SH-SY5Y (cell line): ENCODE measurements around the gene THSD4.

Source experiments
- GATA2 ChIP-seq: IDR thresholded peaks from 2 replicates; pipeline ENCODE4 v1.6.1; 2011; ENCODE audit warnings: mild to moderate bottlenecking, low read depth, low read length
- GATA3 ChIP-seq: IDR thresholded peaks from 2 replicates; pipeline ENCODE4 v1.6.1; 2011; ENCODE audit warnings: low read depth, mild to moderate bottlenecking, low read length, moderate library complexity

Gene THSD4

DNA sequence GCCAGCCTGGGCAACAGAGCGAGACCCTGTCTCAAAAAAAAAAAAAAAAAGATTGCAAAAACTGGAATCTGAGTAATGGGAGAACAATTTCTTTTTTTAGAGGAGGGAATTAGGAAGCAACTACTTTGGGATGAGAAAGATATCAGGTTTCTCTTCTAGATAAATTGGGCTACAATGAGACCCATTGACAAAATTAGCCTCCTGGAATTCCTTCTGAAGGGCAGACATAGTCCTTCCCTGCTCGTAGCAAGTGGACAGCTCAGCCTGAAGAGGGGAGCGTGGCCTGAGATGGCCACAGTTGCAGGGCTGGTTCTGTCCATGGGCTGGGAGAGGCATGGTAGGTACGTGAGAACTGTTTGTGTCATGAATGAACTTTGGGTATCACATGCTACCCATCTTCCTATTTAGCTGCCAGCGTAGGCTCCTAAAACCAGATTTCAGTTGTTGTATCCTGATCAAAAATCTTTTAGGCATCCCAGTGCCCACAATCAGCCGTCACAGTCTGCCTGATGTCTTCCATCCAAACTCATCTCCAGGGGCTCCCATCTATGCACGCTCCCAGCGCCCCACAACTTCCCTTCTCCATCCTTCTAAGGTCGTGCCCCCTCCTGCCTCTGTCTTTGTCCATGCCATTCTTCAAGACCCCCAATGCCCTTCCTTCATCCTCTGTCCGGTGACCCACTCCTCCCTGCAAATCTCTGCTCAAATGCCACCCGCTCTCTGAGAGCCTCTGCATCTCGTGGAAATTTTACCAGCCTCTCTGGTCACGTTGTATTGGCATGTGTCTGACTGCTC, 603.0 kb downstream of the THSD4 start:
- no peak for TF ChIP-seq GATA3
- TF ChIP-seq GATA2, result no peak

DNA sequence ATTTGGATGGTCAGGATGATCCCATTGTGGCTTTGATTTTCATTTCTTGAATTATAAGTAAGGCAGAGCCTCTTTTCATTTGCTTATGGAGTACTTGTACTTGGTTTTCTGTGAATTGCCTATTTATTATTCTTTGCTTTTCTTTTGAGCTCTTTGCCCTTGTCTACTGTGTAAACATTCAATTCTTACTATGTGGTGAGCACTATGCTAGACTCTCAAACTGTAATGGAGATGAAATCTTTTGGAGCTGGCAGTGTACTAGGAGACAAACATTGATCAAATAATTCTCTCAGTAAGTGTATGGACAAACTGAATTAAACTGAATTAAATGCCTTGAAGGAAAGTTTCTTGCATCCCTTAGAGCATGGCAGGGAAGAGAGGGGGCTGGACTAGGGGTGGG, 608.1 kb downstream of the THSD4 start:
- no peak for TF ChIP-seq GATA3
- no peak for TF ChIP-seq GATA2

DNA sequence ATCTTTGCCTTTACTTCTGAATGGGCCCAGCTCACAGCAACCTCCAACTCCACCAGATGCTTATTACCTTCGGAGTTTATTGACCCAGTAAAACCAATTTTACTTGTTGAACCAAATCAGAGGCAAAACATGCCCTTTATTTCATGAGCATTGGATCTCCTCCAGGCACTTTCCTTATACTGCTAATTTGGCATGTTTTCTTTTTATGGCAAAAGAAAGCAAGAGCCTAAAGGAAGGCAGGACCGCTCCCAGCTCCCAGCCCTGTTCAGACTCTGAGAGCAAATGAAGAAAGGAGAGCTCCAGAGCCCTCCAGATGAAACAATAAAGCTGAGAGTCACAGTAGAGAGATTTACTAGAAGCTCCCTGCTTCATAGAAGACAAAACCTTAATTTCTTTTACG, 613.6 kb downstream of the THSD4 start:
- TF ChIP-seq GATA3 (no peak), GATA2 (no peak)

DNA sequence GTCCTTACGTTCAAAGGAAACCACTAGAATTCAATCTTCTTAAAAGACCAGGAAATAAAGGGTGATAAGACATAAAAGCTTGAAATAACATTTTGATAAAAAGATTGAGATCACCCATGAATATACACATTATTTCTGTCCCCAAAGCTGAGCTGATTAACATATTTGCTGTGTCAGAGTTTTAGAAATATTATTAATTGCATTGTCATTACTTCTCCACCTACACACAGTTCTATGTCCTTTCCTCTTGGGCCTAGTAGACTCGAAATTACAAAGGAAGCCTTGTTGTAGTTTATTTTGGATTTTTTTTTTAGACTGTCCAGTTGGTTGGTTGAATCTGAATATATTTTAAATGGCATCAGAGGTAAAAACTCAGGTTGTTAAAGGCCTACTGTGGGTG, 614.0 kb downstream of the THSD4 start:
- TF ChIP-seq GATA2 (no peak), GATA3 (no peak)

DNA sequence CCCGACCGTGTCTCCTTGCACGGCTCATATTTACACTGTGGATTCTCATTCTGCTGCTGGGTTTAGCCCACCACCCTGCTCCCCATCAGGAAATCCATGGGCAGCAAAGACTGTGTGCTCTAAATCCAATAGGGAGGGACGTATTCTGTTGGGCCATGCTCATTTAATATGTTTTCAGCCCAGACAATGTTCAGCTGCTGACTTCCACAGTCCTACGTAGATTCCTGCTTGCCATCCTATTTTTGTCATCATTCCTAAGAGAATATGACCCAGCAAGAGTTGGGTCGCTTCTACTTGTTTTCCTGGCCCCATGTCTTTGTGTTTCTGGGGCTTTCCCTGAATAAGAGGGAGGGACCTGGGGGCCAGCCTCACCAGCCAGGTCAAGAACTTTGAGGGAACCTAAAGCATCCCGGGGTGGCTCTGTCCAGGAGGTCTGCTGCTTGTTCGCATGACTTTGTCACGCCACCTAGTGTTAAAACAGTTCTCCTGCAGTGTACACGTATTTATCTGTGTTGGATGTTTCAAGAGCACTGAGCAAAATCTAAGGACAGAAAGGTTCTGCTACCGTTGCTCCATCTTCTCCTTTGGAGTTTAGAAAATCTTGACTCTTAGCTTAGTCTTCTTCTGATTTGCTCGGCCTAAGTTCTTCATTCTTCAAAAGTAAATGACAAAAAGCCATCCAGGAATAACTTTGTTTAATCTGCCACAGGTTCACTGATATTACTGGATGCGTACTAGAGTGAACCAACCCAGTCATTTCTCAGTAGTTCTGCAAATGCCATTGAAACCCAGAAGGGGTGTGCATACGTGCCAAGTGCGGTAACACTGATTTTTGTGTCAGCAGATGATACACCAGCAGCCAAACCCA, 615.2 kb downstream of the THSD4 start:
- TF ChIP-seq GATA2 (no peak), GATA3 (no peak)

DNA sequence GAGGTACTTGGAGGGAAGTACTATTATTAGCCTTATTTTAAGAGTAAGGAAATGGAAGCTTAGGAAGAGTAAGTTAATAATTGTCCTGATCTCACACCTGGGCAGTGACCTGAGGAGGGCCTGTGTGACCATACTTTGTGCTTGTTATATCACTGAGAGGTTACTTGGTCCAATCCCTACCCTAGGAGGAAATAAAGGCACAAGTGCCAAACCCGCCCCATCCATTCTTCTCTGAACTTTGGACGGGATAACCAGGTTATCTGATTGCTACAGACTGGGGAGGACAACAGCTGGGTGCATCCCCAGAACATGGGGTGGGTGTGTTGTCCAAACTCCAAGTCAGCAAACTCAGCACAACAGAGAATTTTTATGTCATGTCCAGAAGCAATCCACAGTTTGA, 617.4 kb downstream of the THSD4 start:
- TF ChIP-seq GATA3, result no peak
- TF ChIP-seq GATA2, result no peak

DNA sequence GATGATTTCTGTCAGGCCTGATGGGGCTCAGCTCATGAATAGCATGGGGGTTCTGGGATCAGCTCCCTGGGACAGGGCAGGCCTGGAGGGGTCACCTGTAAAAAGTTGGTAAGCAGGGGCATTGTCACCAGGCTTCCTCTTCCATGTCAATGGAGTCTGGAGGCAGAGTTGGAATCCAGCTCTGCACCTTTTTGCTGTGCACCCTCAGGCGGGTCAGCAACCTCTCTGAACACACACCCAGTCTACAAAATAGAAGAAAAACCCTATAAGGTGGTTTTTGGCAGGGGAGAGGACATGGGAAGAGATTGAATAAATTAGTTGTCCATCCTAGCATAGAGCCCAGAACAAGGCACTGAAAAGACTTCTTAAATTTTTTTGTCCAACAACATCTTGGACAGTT, 617.9 kb downstream of the THSD4 start:
- TF ChIP-seq GATA3, result no peak
- no peak for TF ChIP-seq GATA2

DNA sequence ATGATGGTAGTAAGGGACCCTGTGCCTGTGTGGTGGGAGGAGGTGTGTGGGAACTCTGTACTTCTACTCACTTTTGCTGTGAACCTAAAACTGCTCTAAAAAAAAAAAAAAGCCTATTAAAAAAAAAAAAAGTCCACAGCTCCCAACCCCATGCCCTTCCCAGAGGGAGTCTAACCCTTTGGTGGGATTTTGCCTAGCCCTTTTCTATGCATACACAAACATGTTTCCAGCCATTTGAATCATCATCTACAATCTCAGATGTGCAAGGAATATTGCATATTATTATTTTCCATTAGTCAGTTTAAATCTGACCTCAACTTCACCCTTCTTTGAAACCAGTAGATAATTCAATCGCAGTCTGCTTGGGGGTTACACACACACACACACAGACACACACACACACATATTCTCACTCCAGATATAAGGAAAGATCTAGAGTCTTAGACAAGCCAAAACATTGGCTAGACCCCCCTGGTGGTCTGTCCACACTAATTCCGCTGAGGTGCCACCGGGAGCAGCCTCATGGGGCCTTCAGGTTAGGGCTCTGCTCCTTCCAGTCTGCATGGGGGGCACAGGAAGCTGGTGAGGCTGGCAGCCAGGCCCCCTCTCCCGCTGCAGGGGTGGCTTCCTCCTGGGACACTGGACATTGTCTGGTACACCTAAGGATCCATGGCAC, 619.6 kb downstream of the THSD4 start:
- TF ChIP-seq GATA2 (no peak), GATA3 (no peak)

DNA sequence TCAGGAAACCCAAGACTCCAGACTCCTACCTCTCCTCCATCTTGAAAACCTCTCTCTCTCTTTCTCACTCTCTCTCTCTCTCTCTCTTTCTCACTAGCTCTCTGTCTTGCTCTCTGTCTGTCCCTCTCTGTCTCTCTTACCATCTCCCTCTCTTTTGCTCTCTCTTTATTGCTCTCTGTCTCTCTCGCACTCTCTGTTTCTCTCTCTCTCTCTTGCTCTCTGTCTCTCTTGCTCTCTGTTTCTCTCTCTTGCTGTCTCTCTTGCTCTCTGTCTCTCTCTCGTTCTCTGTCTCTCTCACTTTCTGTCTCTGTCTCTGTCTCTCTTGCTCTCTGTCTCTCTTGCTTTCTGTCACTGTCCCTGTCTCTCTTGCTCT, 620.1 kb downstream of the THSD4 start:
- TF ChIP-seq GATA2, result no peak
- TF ChIP-seq GATA3, result no peak

DNA sequence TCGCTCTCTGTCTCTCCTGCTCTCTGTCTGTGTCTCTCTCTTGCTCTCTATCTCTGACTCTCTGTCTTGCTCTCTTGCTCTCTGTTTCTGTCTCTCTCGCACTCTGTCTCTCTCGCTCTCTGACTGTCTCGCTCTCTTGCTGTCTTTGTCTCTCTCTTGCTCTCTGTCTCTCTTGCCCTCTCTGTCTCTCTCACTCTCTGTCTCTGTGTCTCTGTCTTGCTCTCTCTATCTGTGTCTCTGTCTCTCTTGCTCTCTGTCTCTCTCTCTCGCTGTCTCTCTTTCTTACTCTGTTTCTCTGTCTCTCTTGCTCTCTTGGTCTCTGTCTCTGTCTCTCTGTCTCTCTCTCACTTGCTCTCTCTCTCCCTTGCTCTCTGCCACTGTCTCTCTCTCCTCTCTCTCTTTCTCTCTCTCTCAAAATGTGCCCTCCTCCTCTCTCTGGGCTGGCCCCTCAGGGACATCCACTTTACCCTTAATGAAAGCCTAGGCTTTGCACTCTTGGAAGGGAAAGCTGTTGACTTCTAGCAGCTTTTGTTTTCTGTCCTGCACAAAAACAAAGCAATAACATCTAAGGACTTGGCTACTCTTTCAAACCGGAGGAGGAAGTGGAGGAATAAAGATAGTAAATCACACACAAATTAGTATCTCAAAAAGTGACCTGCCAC, 621.1 kb downstream of the THSD4 start:
- TF ChIP-seq GATA3, result no peak
- no peak for TF ChIP-seq GATA2

DNA sequence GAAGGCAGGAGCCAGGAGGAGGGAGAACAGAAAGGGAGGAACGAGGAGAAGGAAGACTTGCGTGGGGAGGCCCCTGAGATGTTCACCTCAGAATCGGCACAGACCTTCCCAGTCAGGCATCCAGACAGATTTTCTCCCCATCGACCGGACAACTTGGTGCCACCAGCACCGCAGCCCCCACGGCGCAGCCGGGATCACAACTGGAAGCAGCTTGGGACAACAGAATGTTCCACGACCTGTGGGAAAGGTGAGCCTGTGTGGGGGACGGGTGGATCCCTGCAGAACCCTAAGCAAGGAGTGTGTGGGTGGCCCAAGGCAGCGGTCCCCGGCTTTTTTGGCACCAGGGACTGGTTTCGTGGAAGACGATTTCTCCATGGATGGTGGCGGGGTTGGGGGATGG, 622.5 kb downstream of the THSD4 start:
- TF ChIP-seq GATA3 (no peak), GATA2 (no peak)

DNA sequence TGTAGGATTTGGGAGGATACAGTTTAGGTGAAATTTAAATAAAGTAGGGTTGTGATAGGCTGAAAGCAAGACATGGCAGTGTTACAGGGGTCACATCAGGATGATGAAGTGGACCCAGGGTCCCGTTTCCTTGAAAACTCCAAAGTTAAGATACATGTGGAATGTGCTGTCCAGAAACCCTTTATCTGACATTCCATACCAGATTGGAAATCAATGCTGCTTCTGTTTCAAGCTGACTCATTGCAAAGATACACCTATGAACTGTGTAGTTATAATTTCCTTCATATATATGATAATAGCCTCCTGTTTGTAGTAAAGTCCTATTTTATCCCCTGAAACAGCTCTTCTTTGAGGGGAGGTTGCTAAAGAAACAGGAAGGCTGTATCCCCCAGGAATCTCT, 624.1 kb downstream of the THSD4 start:
- TF ChIP-seq GATA3 (no peak), GATA2 (no peak)

DNA sequence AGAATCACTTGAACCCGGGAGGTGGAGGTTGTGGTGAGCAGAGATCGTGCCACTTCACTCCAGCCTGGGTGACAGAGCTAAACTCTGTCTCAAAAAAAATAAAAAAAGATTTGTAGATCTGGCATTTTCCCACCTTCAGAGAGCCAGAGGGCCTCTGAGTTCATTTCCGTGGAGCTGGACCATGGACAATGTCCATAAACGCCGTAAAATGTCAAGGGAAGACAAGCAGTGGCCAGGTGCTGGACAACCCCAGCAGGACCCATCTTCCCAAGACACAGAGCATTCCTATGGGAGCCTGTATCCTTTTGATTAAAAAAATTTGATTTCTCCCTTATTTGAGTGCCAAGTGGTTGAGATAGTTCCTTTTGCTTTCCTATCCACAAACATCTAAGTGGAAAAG, 627.7 kb downstream of the THSD4 start:
- TF ChIP-seq GATA3, result no peak
- TF ChIP-seq GATA2, result no peak

DNA sequence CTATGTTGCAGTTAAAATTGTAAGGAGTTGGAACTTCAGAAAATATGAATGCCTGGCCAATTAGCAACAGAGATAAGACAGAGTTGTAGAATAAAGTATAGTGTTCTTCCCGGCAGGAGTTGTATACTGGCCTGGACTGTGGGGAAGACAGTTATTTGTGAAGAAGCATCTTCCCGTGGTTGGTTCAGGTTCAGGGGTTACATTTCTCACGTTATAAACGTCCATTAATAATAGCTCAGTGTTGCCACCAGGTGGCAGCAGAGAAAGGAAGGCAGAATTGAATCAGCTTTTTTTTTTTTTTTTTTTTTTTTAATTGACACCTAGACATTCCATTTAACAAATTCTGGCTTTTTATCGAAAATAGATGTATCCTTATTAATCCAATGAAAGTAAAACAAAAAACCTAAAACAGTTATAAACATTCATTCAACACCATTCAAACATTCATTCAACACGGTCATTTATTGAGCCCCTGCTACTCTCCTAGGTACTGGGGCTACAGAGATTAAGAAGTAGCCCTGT, 628.7 kb downstream of the THSD4 start:
- TF ChIP-seq GATA2 (no peak), GATA3 (no peak)
